Transverse colon (tissue), 4 donors: ENCODE data around the gene CDC40. TPM values are rescaled to one million over a fixed set of nuclear protein-coding genes. Genes with fewer than 3 reads are reported as not detected.
"Not testable (repeated sequence)": the region's sequence is repeated elsewhere in the genome, so short reads cannot be mapped to it uniquely, and the experiment has no call there.

ENCODE experiments used
- DNase-seq: peaks from one replicate; pipeline ENCODE4 v3.0.0-alpha.2; 2019
- H3K27ac ChIP-seq, 4 donors: fragments of 200-600 bp; sonication (generic); 2 replicates each; pipeline ENCODE4 v1.5.1; 2016 to 2018; ENCODE audit warnings: inconsistent platforms in 4 of 4
- H3K27me3 ChIP-seq: fragments of 200-600 bp; sonication (generic); 2 replicates; pipeline ENCODE4 v1.5.1; 2017; ENCODE audit warnings: inconsistent platforms
- H3K36me3 ChIP-seq, 4 donors: fragments of 200-600 bp; sonication (generic); 2 replicates each; pipeline ENCODE4 v1.5.1; 2017 to 2019; ENCODE audit warnings: inconsistent platforms in 4 of 4
- H3K4me1 ChIP-seq, 4 donors: fragments of 200-600 bp; sonication (generic); 2 replicates each; pipeline ENCODE4 v1.5.1; 2017 to 2020; ENCODE audit warnings: inconsistent platforms in 4 of 4
- H3K4me3 ChIP-seq, 4 donors: fragments of 200-600 bp; sonication (generic); 1 replicate in 1 of 4; 2 replicates in 3 of 4; pipeline versions ENCODE4 v1.5.1 to v1.6.1; 2017 to 2019; ENCODE audit warnings: inconsistent platforms in 4 of 4
- H3K9me3 ChIP-seq, 2 donors: fragments of 200-600 bp; sonication (generic); 2 replicates each; pipeline ENCODE4 v1.5.1; 2017 to 2019; ENCODE audit warnings: inconsistent platforms in 2 of 2
- CTCF ChIP-seq, 5 experiments: fragments of 200-600 bp in 3 of 5; fragments of 450-650 bp in 2 of 5; sonication (generic) in 3 of 5; IDR thresholded peaks; 1 replicate in 2 of 5; 2 replicates in 3 of 5; pipeline ENCODE4 v1.5.1; 2016 to 2017; ENCODE audit warnings: antibody characterized with exemption in 5 of 5, inconsistent platforms in 3 of 5, mild to moderate bottlenecking in 2 of 5, moderate library complexity in 1 of 5
- EP300 ChIP-seq: sonication (generic); formaldehyde crosslinking; IDR thresholded peaks from one replicate; pipeline ENCODE4 v1.6.1; 2017; ENCODE audit warnings: antibody characterized with exemption, low read depth
- POLR2A ChIP-seq: fragments of 450-650 bp; IDR thresholded peaks from one replicate; pipeline ENCODE4 v1.6.1; 2016; ENCODE audit warnings: antibody characterized with exemption, mild to moderate bottlenecking, moderate library complexity
- POLR2AphosphoS5 ChIP-seq, 3 donors: sonication (generic); formaldehyde crosslinking; IDR thresholded peaks; one replicate each; pipeline ENCODE4 v1.6.1; 2016; ENCODE audit warnings: antibody characterized with exemption in 3 of 3
- WGBS, 2 donors: methylation state at CpG; one replicate each; pipeline ENCODE4 v1.1.5; 2018; ENCODE audit warnings: low coverage in 1 of 2; 5-methylcytosine and 5-hydroxymethylcytosine counted together
- in situ Hi-C, 4 donors: fragments of 200-750 bp; cut with MboI; loops; one replicate each; pipeline versions ENCODE4 v1.15.0 to v1.15.1; 2017; ENCODE audit warnings: low sequenced_read_pairs in 3 of 4, low pct_ligation_motif_present in 1 of 4, low pct_unique_long_range_greater_than_20kb in 1 of 4
- intact Hi-C: fragments of 100-400 bp; cut with DNase I; formaldehyde crosslinking; loops from one replicate; pipeline ENCODE4 v1.15.1; 2023; ENCODE audit warnings: low total_unique reads
- total RNA-seq, 4 donors: library from RNA; depleted of rRNA; stranded (reverse); fragments of >200 nt; gene quantifications; one replicate each; pipeline ENCODE4 v1.1.0, GENCODE V29; 2016

Gene CDC40
- total RNA-seq, 4 donors from 2014 or later, result 5.4 to 19.8 (median 17.0) TPM

GRCh38 chr6:110266996-110267395 lies 86.8 kb downstream of the CDC40 start:
- Histone ChIP-seq H3K27ac (no peak overlapping the region), H3K9me3 (no peaks in the 10 kb centered on the region), H3K36me3 (no peaks in the 10 kb centered on the region), H3K4me3 (no peak overlapping the region), H3K27me3 (no peaks in the 10 kb centered on the region), H3K4me1 (no peaks in the 10 kb centered on the region)
- no peak for DNase-seq
- intact Hi-C loops, result no loop called here
- in situ Hi-C loops, result no loop called here
- TF ChIP-seq EP300, result no peak
- no peak for TF ChIP-seq CTCF (IDR thresholded peaks at IDR 0.05)
- TF ChIP-seq POLR2AphosphoS5 (IDR thresholded peaks at IDR 0.05), result no peak
- TF ChIP-seq POLR2A, result no peak

- in situ Hi-C loops, result no loop called here
- H3K36me3 ChIP-seq, result no peaks in the 10 kb centered on the region
- intact Hi-C loops, result no loop called here
- no peak overlapping the region for H3K4me3 ChIP-seq
- H3K27me3 ChIP-seq, result no peaks in the 10 kb centered on the region
- H3K4me1 ChIP-seq, result no peaks in the 10 kb centered on the region
- TF ChIP-seq EP300, result no peak
- no peak for TF ChIP-seq POLR2AphosphoS5 (IDR thresholded peaks at IDR 0.05)
- TF ChIP-seq POLR2A, result no peak
- TF ChIP-seq CTCF (IDR thresholded peaks at IDR 0.05), result no peak
- no peaks in the 10 kb centered on the region for H3K9me3 ChIP-seq
- DNase-seq, result no peak
- 80 to 87% methylated on average over 2 of the region's 2 CpGs for WGBS, 2 donors
- H3K27ac ChIP-seq, result no peak overlapping the region
Observed at GRCh38 chr6:110269623-110270022, 89.4 kb downstream of the CDC40 start.

GRCh38 chr6:110270165-110270564 lies 89.9 kb downstream of the CDC40 start:
- no peak overlapping the region for H3K4me3 ChIP-seq
- TF ChIP-seq POLR2A, result no peak
- no peak for TF ChIP-seq EP300
- no peak for TF ChIP-seq POLR2AphosphoS5 (IDR thresholded peaks at IDR 0.05)
- no peak for TF ChIP-seq CTCF (IDR thresholded peaks at IDR 0.05)
- DNase-seq, result no peak
- H3K4me1 ChIP-seq, result no peaks in the 10 kb centered on the region
- no peak overlapping the region for H3K27ac ChIP-seq
- no peaks in the 10 kb centered on the region for H3K36me3 ChIP-seq
- H3K27me3 ChIP-seq, result no peaks in the 10 kb centered on the region
- H3K9me3 ChIP-seq, result no peaks in the 10 kb centered on the region
- WGBS, 2 donors, result 63 to 74% methylated on average over 2 to 4 of the region's 4 CpGs
- in situ Hi-C loops (no loop called here), intact Hi-C loops (no loop called here)

- intact Hi-C loops (no loop called here), in situ Hi-C loops (no loop called here)
- TF ChIP-seq POLR2AphosphoS5 (IDR thresholded peaks at IDR 0.05), result no peak
- TF ChIP-seq CTCF (IDR thresholded peaks at IDR 0.05), result no peak
- no peak for TF ChIP-seq POLR2A
- TF ChIP-seq EP300, result no peak
- no peak overlapping the region for H3K27ac ChIP-seq
- H3K4me3 ChIP-seq, result no peak overlapping the region
- DNase-seq, result no peak
- no peaks in the 10 kb centered on the region for H3K36me3 ChIP-seq
- H3K27me3 ChIP-seq, result no peaks in the 10 kb centered on the region
- no peaks in the 10 kb centered on the region for H3K4me1 ChIP-seq
- no peaks in the 10 kb centered on the region for H3K9me3 ChIP-seq
- WGBS, 2 donors, result 90 to 100% methylated on average over 1 of the region's 1 CpG
Observed at GRCh38 chr6:110271732-110272022, 91.5 kb downstream of the CDC40 start.

GRCh38 chr6:110272781-110273180 lies 92.6 kb downstream of the CDC40 start:
- in situ Hi-C loops, H3K36me3 ChIP-seq, H3K27ac ChIP-seq, intact Hi-C loops, H3K27me3 ChIP-seq, H3K4me1 ChIP-seq, DNase-seq, H3K9me3 ChIP-seq, H3K4me3 ChIP-seq: not testable (repeated sequence)
